GM23248 (cell line): ENCODE measurements around the gene GARNL3. TPM values are rescaled to one million over a fixed set of nuclear protein-coding genes. Genes with fewer than 3 reads are reported as not detected.

Experiments
- DNase-seq: peaks from one replicate; pipeline ENCODE4 v3.0.0-alpha.2; 2015
- H2AFZ ChIP-seq: fragments of 200-600 bp; sonication (generic); 2 replicates; pipeline ENCODE4 v1.6.1; 2016; ENCODE audit warnings: antibody characterized with exemption
- H3F3A ChIP-seq: fragments of 200-600 bp; sonication (generic); 2 replicates; pipeline ENCODE4 v1.6.1; 2016; ENCODE audit warnings: mild to moderate bottlenecking, antibody characterized with exemption, mixed run types; ENCODE audit not compliant: insufficient read depth
- H3K27ac ChIP-seq: fragments of 200-600 bp; sonication (generic); 2 replicates; pipeline ENCODE4 v1.5.1; 2016; ENCODE audit warnings: mild to moderate bottlenecking
- H3K27me3 ChIP-seq: fragments of 200-600 bp; sonication (generic); replicated peaks from 2 replicates; pipeline ENCODE4 v1.6.1; 2016; ENCODE audit warnings: mild to moderate bottlenecking; ENCODE audit not compliant: insufficient read depth
- H3K36me3 ChIP-seq: fragments of 200-600 bp; sonication (generic); 2 replicates; pipeline ENCODE4 v1.6.1; 2016; ENCODE audit warnings: low read depth, mild to moderate bottlenecking
- H3K4me1 ChIP-seq: fragments of 200-600 bp; sonication (generic); 2 replicates; pipeline ENCODE4 v1.6.1; 2016; ENCODE audit warnings: mild to moderate bottlenecking; ENCODE audit not compliant: insufficient read depth
- H3K4me2 ChIP-seq: fragments of 200-600 bp; sonication (generic); one replicate; pipeline ENCODE4 v1.6.1; 2016; ENCODE audit warnings: mild to moderate bottlenecking; ENCODE audit not compliant: unreplicated experiment
- H3K4me3 ChIP-seq: fragments of 200-600 bp; sonication (generic); 2 replicates; pipeline ENCODE4 v1.5.1; 2016; ENCODE audit warnings: mild to moderate bottlenecking
- H3K79me2 ChIP-seq: fragments of 200-600 bp; sonication (generic); 2 replicates; pipeline ENCODE4 v1.6.1; 2016; ENCODE audit warnings: mild to moderate bottlenecking; ENCODE audit not compliant: insufficient read depth
- H3K9ac ChIP-seq: fragments of 200-600 bp; sonication (generic); 2 replicates; pipeline ENCODE4 v1.6.1; 2016; ENCODE audit warnings: mild to moderate bottlenecking
- H3K9me2 ChIP-seq: fragments of 200-600 bp; sonication (generic); 2 replicates; pipeline ENCODE4 v1.6.1; 2016; ENCODE audit warnings: mixed run types, mild to moderate bottlenecking, moderate library complexity; ENCODE audit not compliant: insufficient read depth
- H3K9me3 ChIP-seq: fragments of 200-600 bp; sonication (generic); one replicate; pipeline ENCODE4 v1.6.1; 2017; ENCODE audit warnings: low read depth
- H4K20me1 ChIP-seq: fragments of 200-600 bp; sonication (generic); 2 replicates; pipeline ENCODE4 v1.6.0; 2016; ENCODE audit not compliant: insufficient read depth
- EZH2 ChIP-seq: fragments of 200-600 bp; sonication (generic); IDR thresholded peaks from 2 replicates; pipeline ENCODE4 v1.6.1; 2018; ENCODE audit warnings: antibody characterized with exemption, mild to moderate bottlenecking; ENCODE audit not compliant: insufficient read depth, poor library complexity, severe bottlenecking
- EZH2phosphoT487 ChIP-seq: fragments of 200-600 bp; sonication (generic); IDR thresholded peaks from 2 replicates; pipeline ENCODE4 v1.6.1; 2018; ENCODE audit warnings: antibody characterized with exemption, moderate library complexity, mild to moderate bottlenecking, low read depth; ENCODE audit not compliant: insufficient read depth
- WGBS, 2 experiments: methylation state at CpG; one replicate each; pipeline ENCODE4 v1.1.6; 2015 to 2017; ENCODE audit warnings: low lambda C conversion rate in 2 of 2, low coverage in 1 of 2; ENCODE audit errors: missing lambda C conversion rate in 2 of 2; 5-methylcytosine and 5-hydroxymethylcytosine counted together
- in situ Hi-C: fragments of 300-500 bp; cut with MboI; formaldehyde crosslinking; loops from 2 replicates; pipeline ENCODE4 v1.15.0; 2020
- polyA plus RNA-seq: library from polyadenylated mRNA; unstranded; fragments of >200 nt; fragmentation: Nextera tagmentation; extraction: Ambion mirVana; gene quantifications from 2 replicates; pipeline ENCODE4 v1.2.1, GENCODE V29; 2016
- total RNA-seq: library from RNA; depleted of rRNA; stranded (reverse); fragments of >200 nt; shearing (Covaris generic); gene quantifications from 2 replicates; pipeline ENCODE4 v1.2.3, GENCODE V29; 2014

Gene GARNL3
- total and polyA plus RNA-seq, 2 experiments from 2014 or later: 0.43 to 1.3 TPM

DNA sequence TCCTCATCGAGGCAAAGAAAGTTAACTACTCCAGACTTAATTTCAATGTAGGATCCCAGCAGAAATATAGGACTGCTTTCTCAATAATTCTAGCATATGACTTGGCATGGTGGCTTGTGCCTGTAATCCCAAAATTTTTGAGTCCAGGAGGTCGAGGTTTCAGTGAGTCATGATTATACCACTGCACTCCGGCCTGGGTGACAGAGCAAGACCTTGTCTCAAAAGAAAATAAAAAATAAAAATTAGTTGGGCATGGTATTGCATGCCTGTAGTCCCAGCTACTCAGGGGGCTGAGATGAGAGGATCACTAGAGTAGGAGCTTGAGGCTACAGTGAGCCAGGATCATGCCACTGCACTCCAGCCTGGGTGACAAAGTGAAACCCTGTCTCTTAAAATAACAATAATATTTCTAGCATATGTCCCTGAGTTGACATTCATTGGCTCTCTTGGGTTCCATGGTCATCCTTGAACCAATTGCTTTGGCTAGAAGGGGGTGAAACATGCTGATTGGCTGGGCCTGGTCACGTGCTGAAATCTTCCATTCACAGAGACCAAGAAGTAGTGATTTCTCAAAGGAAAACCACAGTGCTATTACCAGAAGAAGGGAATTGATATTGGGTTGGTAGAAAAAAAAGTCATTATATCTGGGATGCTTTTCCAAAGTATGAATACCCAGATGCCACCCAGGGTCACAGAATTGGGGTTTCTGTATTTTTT lies 31.6 kb upstream of the GARNL3 start:
- Histone ChIP-seq H3K9me2 (no peaks in the 10 kb centered on the region), H3K4me2 (no peak overlapping the region), H3K9ac (no peak overlapping the region), H3K4me3 (no peak overlapping the region), H3K27ac (no peak overlapping the region), H3F3A (no peaks in the 10 kb centered on the region), H3K4me1 (no peaks in the 10 kb centered on the region), H3K9me3 (no peaks in the 10 kb centered on the region), H4K20me1 (no peaks in the 10 kb centered on the region), H2AFZ (no peak overlapping the region), H3K27me3 (peaks cover 9% of the 10 kb centered on the region; the same call in 1 of the 2 replicates), H3K79me2 (no peaks in the 10 kb centered on the region), H3K36me3 (no peaks in the 10 kb centered on the region)
- TF ChIP-seq EZH2: no peak
- TF ChIP-seq EZH2phosphoT487: no peak
- no peak for DNase-seq
- in situ Hi-C loops: no loop called here
- WGBS, 2 experiments: 37 to 43% methylated on average over 4 of the region's 4 CpGs

DNA sequence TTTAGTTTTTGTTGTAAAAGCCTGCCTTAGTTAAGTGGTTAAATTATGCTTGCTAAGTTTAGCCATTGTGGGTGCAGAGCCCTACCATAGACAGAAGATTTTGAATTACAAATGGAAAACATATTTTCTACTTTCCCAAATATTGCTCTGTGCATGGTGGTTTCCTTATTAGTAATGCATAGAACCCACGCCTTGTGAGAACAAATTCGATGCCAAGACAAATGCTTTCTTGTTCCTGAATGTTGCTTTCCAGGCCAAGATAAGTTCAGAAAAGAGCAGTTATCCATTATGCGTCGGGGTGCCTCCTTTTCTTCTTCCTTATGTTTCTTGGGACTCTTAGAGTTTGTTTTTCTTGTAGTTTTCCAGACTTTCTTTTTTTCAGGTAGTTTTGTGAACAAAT lies 31.0 kb upstream of the GARNL3 start:
- Histone ChIP-seq H3K9me2 (no peaks in the 10 kb centered on the region), H3K9me3 (no peaks in the 10 kb centered on the region), H3K27me3 (peaks cover 9% of the 10 kb centered on the region; the same call in 1 of the 2 replicates), H3K79me2 (no peaks in the 10 kb centered on the region), H3K27ac (no peak overlapping the region), H4K20me1 (no peaks in the 10 kb centered on the region), H3K4me3 (no peak overlapping the region), H3K36me3 (no peaks in the 10 kb centered on the region), H3K4me1 (no peaks in the 10 kb centered on the region), H3K9ac (no peak overlapping the region), H3F3A (no peaks in the 10 kb centered on the region), H3K4me2 (no peak overlapping the region), H2AFZ (no peak overlapping the region)
- in situ Hi-C loops: no loop called here
- peak; percentile 21 for DNase-seq
- TF ChIP-seq EZH2 (no peak), EZH2phosphoT487 (no peak)
- WGBS, 2 experiments: 18 to 27% methylated on average over 4 of the region's 4 CpGs

DNA sequence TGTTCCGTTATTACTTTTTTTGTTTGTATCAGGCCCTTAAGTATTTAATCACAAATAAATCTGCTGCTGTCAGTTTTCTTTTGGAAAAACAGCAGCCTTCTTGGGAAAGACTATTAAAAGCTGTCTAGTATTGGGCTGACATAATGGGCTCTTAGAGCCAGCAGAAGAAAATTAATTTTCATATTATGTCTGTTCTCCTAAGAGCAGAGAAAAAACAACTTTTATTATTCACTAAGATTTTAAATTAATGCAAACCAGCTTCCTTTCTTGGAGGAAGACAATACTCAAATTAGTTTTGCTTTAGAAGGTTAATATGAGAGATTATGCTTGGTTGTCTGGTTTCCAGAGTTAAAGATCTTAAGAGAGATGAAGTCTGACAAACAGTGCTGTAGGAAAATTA lies 30.6 kb upstream of the GARNL3 start:
- Histone ChIP-seq H3K4me3 (no peak overlapping the region), H3K4me2 (no peak overlapping the region), H3K27me3 (peaks cover 9% of the 10 kb centered on the region; the same call in 1 of the 2 replicates), H3F3A (no peaks in the 10 kb centered on the region), H2AFZ (no peak overlapping the region), H3K4me1 (no peaks in the 10 kb centered on the region), H3K27ac (no peak overlapping the region), H4K20me1 (no peaks in the 10 kb centered on the region), H3K9ac (no peak overlapping the region), H3K9me3 (no peaks in the 10 kb centered on the region), H3K36me3 (no peaks in the 10 kb centered on the region), H3K79me2 (no peaks in the 10 kb centered on the region), H3K9me2 (no peaks in the 10 kb centered on the region)
- no peak for DNase-seq
- in situ Hi-C loops: no loop called here
- TF ChIP-seq EZH2: no peak
- TF ChIP-seq EZH2phosphoT487: no peak
- 25 to 41% methylated on average over 1 of the region's 1 CpG for WGBS, 2 experiments

DNA sequence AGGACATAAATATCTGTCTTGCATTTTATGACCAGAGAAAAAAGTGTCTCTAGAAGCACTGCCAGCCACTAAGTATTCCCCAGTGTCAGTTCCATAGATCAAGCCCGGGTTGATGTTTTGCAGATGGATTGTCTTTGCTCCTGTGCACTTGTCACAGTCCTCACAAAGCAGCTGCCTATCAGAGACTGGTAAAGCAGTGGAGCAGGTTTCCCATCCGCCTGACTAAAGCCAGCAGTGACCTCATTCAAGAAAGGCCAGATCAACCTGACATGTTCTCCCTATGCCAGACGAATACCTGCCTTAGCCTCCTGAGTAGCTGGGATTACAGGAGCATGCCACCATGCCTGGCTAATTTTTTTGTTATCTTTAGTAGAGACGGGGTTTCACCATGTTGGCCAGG lies 26.8 kb upstream of the GARNL3 start:
- H3K27me3 ChIP-seq: peaks cover 9% of the 10 kb centered on the region; the same call in 1 of the 2 replicates
- no peaks in the 10 kb centered on the region for H3F3A ChIP-seq
- no peak overlapping the region for H3K9ac ChIP-seq
- H3K36me3 ChIP-seq: no peaks in the 10 kb centered on the region
- H3K9me2 ChIP-seq: no peaks in the 10 kb centered on the region
- 72 to 73% methylated on average over 4 of the region's 4 CpGs for WGBS, 2 experiments
- H3K4me2 ChIP-seq: no peak overlapping the region
- H3K4me3 ChIP-seq: no peak overlapping the region
- no peak overlapping the region for H3K27ac ChIP-seq
- no peak overlapping the region for H2AFZ ChIP-seq
- TF ChIP-seq EZH2 (no peak), EZH2phosphoT487 (no peak)
- H3K9me3 ChIP-seq: no peaks in the 10 kb centered on the region
- H4K20me1 ChIP-seq: no peaks in the 10 kb centered on the region
- DNase-seq: no peak
- H3K79me2 ChIP-seq: no peaks in the 10 kb centered on the region
- in situ Hi-C loops: no loop called here
- no peaks in the 10 kb centered on the region for H3K4me1 ChIP-seq
